Kidney epithelial cell (primary cell): ENCODE data around the gene PLEKHM3. TPM values are rescaled to one million over a fixed set of nuclear protein-coding genes. Genes with fewer than 3 reads are reported as not detected.

Source experiments
- DNase-seq: peaks from one replicate; pipeline ENCODE4 v3.0.0-alpha.2; 2010; ENCODE audit warnings: low read depth
- H3K27me3 ChIP-seq: 2 replicates; pipeline ENCODE4 v1.6.0; 2011; ENCODE audit warnings: low read length; ENCODE audit not compliant: control insufficient read depth, insufficient read depth
- H3K36me3 ChIP-seq: 2 replicates; pipeline ENCODE4 v1.5.1; 2011; ENCODE audit warnings: low read length; ENCODE audit not compliant: control insufficient read depth, insufficient read depth
- H3K4me3 ChIP-seq: 2 replicates; pipeline ENCODE4 v1.5.1; 2011; ENCODE audit warnings: low read depth, mild to moderate bottlenecking, control low read depth, low read length
- CTCF ChIP-seq: IDR thresholded peaks from 2 replicates; pipeline ENCODE4 v1.5.1; 2011; ENCODE audit warnings: mild to moderate bottlenecking, moderate library complexity, low read length, control low read depth, inconsistent platforms; ENCODE audit not compliant: insufficient read depth, poor library complexity, severe bottlenecking
- total RNA-seq: library from RNA; depleted of rRNA; stranded (reverse); fragments of >200 nt; gene quantifications from 2 replicates; pipeline ENCODE4 v1.2.3, GENCODE V29; 2015

Gene PLEKHM3
- total RNA-seq, 1 donor from 2014 or later: 6.3 TPM

- Histone ChIP-seq H3K36me3 (no peaks in the 10 kb centered on the region), H3K27me3 (no peaks in the 10 kb centered on the region), H3K4me3 (no peak overlapping the region)
- TF ChIP-seq CTCF: no peak
- no peak for DNase-seq
These were observed 132.5 kb downstream of the PLEKHM3 start for GRCh38 chr2:207892716-207893402.

GRCh38 chr2:207891086-207891844, 134.1 kb downstream of the PLEKHM3 start:
- H3K4me3 ChIP-seq: no peak overlapping the region
- no peaks in the 10 kb centered on the region for H3K36me3 ChIP-seq
- no peak for TF ChIP-seq CTCF
- H3K27me3 ChIP-seq: no peaks in the 10 kb centered on the region
- DNase-seq: no peak

- Histone ChIP-seq H3K4me3 (no peak overlapping the region), H3K36me3 (no peaks in the 10 kb centered on the region), H3K27me3 (no peaks in the 10 kb centered on the region)
- TF ChIP-seq CTCF: no peak
- no peak for DNase-seq
These were observed 137.8 kb downstream of the PLEKHM3 start for GRCh38 chr2:207887500-207887899.

GRCh38 chr2:207885010-207885409, 140.3 kb downstream of the PLEKHM3 start:
- no peak for DNase-seq
- H3K4me3 ChIP-seq: no peak overlapping the region
- H3K36me3 ChIP-seq: no peaks in the 10 kb centered on the region
- H3K27me3 ChIP-seq: no peaks in the 10 kb centered on the region
- TF ChIP-seq CTCF: no peak

- no peak for TF ChIP-seq CTCF
- Histone ChIP-seq H3K36me3 (no peaks in the 10 kb centered on the region), H3K4me3 (no peak overlapping the region), H3K27me3 (no peaks in the 10 kb centered on the region)
- no peak for DNase-seq
These were observed 141.2 kb downstream of the PLEKHM3 start for GRCh38 chr2:207884127-207884526.
